Measurements from ENCODE around the gene OLFML2A.
"Not testable (repeated sequence)": the region's sequence is repeated elsewhere in the genome, so short reads cannot be mapped to it uniquely, and the experiment has no call there.

The OLFML2A gene

DNA sequence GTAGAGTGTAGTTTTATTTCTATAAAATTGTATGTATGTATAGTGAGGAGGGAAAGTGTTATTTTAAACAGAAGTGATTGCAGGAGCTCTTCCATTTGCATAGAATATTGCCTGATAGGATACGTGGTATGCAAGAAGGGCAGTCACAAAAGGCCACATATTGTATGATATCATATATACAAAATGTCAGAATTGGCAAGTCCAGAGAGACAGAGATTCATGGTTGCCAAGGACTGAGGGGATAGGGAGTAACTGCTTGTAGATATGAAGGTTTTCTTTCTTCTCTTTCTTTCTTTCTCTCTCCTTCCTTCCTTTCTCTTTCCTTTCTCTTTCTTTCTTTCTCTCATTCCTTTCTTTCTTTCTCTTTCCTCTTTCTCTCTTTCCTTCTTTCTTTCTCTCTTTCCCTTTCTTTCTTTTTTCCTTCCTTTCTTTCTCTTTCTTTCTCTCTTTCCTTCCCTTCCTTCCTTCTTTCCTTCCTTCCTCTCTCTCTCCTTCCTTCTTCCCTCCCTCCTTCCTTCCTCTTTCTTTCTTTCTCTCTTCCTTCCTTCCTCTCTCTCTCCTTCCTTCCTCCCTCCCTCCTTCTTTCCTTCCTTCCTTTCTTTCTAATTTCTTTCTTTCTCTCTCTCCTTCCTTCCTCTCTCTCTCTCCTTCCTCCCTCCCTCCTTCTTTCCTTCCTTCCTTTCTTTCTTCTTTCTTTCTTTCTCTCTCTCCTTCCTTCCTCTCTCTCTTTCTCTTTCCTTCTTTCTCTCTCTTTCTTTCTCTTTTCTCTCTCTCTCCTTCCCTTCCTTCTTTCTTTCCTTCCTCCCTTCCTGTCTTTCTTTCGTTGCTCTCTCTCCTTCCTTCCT, 51.8 kb downstream of the OLFML2A start:
- DNase-seq (ENCODE audit: low spot score): no peak
- in situ Hi-C loops (cut with MboI; ENCODE audit: low pct_unique_long_range_greater_than_20kb, low sequenced_read_pairs, unreplicated experiment): no loop called here
- TF ChIP-seq, protein P1, sequence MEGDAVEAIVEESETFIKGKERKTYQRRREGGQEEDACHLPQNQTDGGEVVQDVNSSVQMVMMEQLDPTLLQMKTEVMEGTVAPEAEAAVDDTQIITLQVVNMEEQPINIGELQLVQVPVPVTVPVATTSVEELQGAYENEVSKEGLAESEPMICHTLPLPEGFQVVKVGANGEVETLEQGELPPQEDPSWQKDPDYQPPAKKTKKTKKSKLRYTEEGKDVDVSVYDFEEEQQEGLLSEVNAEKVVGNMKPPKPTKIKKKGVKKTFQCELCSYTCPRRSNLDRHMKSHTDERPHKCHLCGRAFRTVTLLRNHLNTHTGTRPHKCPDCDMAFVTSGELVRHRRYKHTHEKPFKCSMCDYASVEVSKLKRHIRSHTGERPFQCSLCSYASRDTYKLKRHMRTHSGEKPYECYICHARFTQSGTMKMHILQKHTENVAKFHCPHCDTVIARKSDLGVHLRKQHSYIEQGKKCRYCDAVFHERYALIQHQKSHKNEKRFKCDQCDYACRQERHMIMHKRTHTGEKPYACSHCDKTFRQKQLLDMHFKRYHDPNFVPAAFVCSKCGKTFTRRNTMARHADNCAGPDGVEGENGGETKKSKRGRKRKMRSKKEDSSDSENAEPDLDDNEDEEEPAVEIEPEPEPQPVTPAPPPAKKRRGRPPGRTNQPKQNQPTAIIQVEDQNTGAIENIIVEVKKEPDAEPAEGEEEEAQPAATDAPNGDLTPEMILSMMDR (IDR thresholded peaks at IDR 0.05; ENCODE audit: extremely low read depth, insufficient read depth, missing control alignments): no peak

DNA sequence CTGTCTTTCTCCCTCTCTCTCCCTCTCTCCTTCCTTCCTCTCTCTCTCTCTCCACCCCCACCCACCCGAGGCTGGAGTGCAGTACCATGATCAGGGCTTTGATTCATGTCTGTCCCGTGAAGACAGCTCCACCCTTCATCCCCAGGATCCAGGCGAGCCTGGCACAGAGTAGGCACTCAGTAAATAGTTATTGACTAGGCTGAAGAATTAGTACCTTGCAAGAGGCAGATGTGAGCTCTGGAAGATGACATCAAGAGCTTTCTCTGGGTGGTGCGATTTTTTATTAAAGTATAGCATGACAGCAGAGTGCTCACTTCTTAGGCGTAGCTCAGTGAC, 52.4 kb downstream of the OLFML2A start:
- in situ Hi-C loops (cut with MboI; ENCODE audit: low pct_unique_long_range_greater_than_20kb, low sequenced_read_pairs, unreplicated experiment): no loop called here
- TF ChIP-seq, protein P1 (IDR thresholded peaks at IDR 0.05; ENCODE audit: extremely low read depth, insufficient read depth, missing control alignments): no peak
- DNase-seq (ENCODE audit: low spot score): no peak

DNA sequence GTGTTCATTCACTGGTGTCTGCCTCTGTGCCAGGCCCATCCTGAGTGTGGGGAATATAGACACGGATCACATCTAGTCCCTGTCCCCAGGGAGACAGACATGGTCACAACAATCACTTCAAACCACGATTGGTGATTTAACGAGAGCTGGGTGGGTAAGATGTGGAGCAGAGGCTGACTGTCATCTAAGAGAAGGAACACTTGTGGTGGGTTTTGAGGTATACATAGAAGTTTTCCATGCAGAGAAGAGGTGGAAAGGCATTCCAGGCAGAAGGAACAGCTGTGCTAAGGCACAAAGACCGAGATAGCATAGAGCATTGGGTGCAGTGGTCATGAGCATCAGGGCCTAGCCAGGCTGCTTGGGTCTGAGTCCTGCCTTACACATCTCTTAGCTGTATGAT, 53.7 kb downstream of the OLFML2A start:
- TF ChIP-seq, protein P1 (IDR thresholded peaks at IDR 0.05; ENCODE audit: extremely low read depth, insufficient read depth, missing control alignments): no peak
- no peak for DNase-seq (ENCODE audit: low spot score)
- in situ Hi-C loops (cut with MboI; ENCODE audit: low pct_unique_long_range_greater_than_20kb, low sequenced_read_pairs, unreplicated experiment): no loop called here

DNA sequence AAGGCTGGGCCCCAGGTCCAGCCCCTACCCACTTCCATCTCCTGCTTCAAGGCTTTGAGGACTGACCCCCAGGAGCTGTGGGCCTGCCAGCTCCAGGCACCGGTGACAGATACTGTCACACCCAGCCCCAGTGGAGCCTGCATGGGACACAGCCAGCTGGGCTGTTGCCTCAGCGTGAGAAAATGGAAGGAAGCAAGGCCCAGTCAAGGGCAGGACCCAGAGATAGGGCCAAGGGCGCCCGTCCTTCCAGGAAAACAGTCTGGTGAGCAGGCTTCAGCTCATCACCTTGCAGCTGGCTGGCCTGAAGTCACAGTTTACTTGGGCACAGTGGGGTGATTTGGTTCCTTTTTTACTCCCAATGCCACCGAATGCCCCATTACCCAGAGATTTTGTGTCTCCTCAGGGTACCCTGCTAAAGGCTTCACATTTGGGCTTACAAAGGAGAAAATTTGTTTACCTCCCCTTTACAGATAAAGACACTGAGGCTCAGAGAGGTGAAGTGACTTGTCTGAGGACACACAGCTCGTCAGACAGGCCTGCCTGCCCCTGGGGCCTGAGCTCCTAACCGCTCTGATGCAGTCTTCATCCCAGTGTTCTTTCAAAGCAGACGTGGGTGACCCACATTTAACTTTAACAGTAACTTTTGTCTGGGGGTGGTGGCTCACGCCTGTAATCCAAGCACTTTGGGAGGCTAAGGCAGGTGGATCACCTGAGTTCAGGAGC, 54.9 kb downstream of the OLFML2A start:
- no peak for DNase-seq (ENCODE audit: low spot score)
- TF ChIP-seq, protein P1 (IDR thresholded peaks at IDR 0.05; ENCODE audit: extremely low read depth, insufficient read depth, missing control alignments): no peak
- in situ Hi-C loops (cut with MboI; ENCODE audit: low pct_unique_long_range_greater_than_20kb, low sequenced_read_pairs, unreplicated experiment): no loop called here

DNA sequence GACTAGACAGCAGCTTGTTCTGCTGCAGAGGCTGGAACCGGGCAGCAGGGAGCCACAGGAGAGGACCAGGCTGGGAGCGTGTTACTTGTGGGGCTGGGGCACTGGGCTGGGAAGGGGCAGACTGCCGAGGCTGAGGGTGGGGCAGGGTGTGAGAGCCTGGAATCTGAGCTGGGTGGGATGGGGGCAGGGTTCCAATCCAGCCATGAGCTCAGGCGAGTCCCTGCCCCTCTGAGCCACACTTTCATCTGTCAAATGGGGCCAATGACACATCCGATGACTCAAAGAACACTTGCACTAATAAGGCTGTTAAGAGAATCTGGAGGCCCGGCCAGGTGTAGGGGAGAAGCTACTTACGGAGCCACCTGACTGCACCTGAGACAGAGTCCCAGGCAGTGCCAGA, 57.7 kb downstream of the OLFML2A start:
- DNase-seq (ENCODE audit: low spot score): no peak
- in situ Hi-C loops (cut with MboI; ENCODE audit: low pct_unique_long_range_greater_than_20kb, low sequenced_read_pairs, unreplicated experiment): no loop called here
- TF ChIP-seq, protein P1 (IDR thresholded peaks at IDR 0.05; ENCODE audit: extremely low read depth, insufficient read depth, missing control alignments): no peak

DNA sequence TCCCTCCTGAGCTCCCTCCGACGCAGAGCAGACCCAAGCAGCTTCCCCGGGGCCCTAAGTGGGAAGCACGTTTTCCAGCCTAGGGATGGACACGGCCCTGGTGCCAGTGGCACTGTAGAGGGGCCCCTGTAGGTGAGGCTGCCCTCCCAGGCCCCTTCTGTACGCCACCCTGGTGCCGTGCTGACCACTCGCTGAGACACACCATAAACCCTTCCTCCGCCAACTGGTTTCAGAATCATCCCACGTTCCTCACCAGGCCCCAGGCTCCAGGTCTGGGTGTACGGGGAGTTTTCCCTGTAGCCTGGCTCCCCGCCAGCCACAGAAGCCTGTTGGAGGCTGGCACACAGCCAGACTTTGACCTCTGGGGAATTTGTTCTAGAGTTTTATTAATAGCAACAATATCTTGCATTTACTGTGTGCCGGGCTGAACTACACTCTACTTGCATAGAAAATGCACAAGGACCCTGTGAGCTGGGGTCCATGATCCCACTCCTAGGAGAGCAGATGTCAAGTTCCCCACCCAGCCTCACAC, 58.2 kb downstream of the OLFML2A start:
- TF ChIP-seq, protein P1 (IDR thresholded peaks at IDR 0.05; ENCODE audit: extremely low read depth, insufficient read depth, missing control alignments): no peak
- in situ Hi-C loops (cut with MboI; ENCODE audit: low pct_unique_long_range_greater_than_20kb, low sequenced_read_pairs, unreplicated experiment): no loop called here
- no peak for DNase-seq (ENCODE audit: low spot score)

DNA sequence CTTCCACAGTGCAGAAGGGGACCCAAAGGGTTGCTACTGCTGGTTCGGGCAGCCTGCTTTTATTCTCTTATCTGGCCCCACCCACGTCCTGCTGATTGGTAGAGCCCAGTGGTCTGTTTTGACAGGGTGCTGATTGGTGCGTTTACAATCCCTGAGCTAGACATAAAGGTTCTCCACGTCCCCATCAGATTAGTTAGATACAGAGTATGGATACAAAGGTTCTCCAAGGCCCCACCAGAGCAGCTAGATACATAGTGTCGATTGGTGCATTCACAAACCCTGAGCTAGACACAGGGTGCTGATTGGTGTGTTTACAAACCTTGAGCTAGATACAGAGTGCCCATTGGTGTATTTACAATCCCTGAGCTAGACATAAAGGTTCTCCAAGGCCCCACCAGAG, 61.2 kb downstream of the OLFML2A start:
- DNase-seq (ENCODE audit: low spot score); in situ Hi-C loops (cut with MboI; ENCODE audit: low pct_unique_long_range_greater_than_20kb, low sequenced_read_pairs, unreplicated experiment): not testable (repeated sequence)

DNA sequence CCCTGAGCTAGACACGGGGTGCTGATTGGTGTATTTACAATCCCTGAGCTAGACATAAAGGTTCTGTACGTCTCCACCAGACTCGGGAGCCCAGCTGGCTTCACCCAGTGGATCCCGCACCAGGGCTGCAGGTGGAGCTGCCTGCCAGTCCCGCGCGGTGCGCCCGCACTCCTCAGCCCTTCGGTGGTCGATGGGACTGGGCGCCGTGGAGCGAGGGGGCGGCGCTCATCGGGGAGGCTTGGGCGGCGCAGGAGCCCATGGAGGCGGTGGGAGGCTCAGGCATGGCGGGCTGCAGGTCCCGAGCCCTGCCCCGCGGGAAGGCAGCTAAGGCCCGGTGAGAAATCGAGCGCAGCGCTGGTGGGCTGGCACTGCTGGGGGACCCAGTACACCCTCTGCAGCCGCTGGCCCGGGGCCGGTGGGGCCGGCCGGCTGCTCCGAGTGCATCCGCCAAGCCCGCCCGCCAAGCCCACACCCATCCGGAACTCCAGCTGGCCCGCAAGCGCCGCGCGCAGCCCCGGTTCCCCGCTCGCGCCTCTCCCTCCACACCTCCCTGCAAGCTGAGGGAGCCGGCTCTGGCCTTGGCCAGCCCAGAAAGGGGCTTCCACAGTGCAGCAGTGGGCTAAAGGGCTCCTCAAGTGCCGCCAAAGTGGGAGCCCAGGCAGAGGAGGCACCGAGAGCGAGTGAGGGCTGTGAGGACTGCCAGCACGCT, 61.8 kb downstream of the OLFML2A start:
- in situ Hi-C loops (cut with MboI; ENCODE audit: low pct_unique_long_range_greater_than_20kb, low sequenced_read_pairs, unreplicated experiment); DNase-seq (ENCODE audit: low spot score): not testable (repeated sequence)

All from GM13977 (cell line).